OCI-LY1 (cell line): ENCODE measurements around the gene VSIG4.

Experiments
- H2AFZ ChIP-seq: fragments of 200-600 bp; sonication (generic), shearing (Covaris generic); 2 replicates; pipeline ENCODE4 v1.6.0; 2014; ENCODE audit warnings: antibody characterized with exemption, mild to moderate bottlenecking, low read length
- H3F3A ChIP-seq: fragments of 200-600 bp; sonication (generic), shearing (Covaris generic); 2 replicates; pipeline ENCODE4 v1.6.0; 2014; ENCODE audit warnings: mild to moderate bottlenecking, antibody characterized with exemption, low read length, moderate library complexity; ENCODE audit not compliant: insufficient read depth
- H3K27ac ChIP-seq: fragments of 200-600 bp; sonication (generic); 2 replicates; pipeline ENCODE4 v1.5.1; 2014; ENCODE audit warnings: low read length, mixed run types, mild to moderate bottlenecking, low read depth; ENCODE audit not compliant: poor library complexity, severe bottlenecking
- H3K27me3 ChIP-seq: fragments of 200-600 bp; sonication (generic); 2 replicates; pipeline ENCODE4 v1.6.0; 2014; ENCODE audit warnings: antibody characterized with exemption, mild to moderate bottlenecking, low read length, moderate library complexity; ENCODE audit not compliant: insufficient read depth
- H3K36me3 ChIP-seq: fragments of 200-600 bp; sonication (generic); 2 replicates; pipeline ENCODE4 v1.6.1; 2014; ENCODE audit warnings: mild to moderate bottlenecking, antibody characterized with exemption, low read length, moderate library complexity, mixed read lengths; ENCODE audit not compliant: insufficient read depth
- H3K4me1 ChIP-seq: fragments of 200-600 bp; sonication (generic); 2 replicates; pipeline ENCODE4 v1.5.1; 2014; ENCODE audit warnings: mild to moderate bottlenecking, low read length, moderate library complexity; ENCODE audit not compliant: insufficient read depth, severe bottlenecking
- H3K4me2 ChIP-seq: fragments of 200-600 bp; sonication (generic), shearing (Covaris generic); 2 replicates; pipeline ENCODE4 v1.6.1; 2014; ENCODE audit warnings: low read length
- H3K4me3 ChIP-seq: fragments of 200-600 bp; sonication (generic); 2 replicates; pipeline ENCODE4 v1.5.1; 2014; ENCODE audit warnings: low read length, low read depth, mild to moderate bottlenecking, mixed read lengths; ENCODE audit not compliant: poor library complexity, severe bottlenecking
- H3K79me2 ChIP-seq: fragments of 200-600 bp; shearing (Covaris generic); 2 replicates; pipeline ENCODE4 v1.6.1; 2016; ENCODE audit warnings: mixed run types, low read length, mixed read lengths; ENCODE audit not compliant: insufficient read depth
- H3K9ac ChIP-seq: fragments of 200-600 bp; sonication (generic), shearing (Covaris generic); 2 replicates; pipeline ENCODE4 v1.6.1; 2014; ENCODE audit warnings: mild to moderate bottlenecking, low read length, mixed read lengths
- H3K9me2 ChIP-seq: fragments of 200-600 bp; sonication (generic), shearing (Covaris generic); 2 replicates; pipeline ENCODE4 v1.6.1; 2014; ENCODE audit warnings: low read depth, mild to moderate bottlenecking, low read length, mixed read lengths
- H3K9me3 ChIP-seq: fragments of 200-600 bp; shearing (Covaris generic); 2 replicates; pipeline ENCODE4 v1.6.1; 2014; ENCODE audit warnings: low read length, mixed read lengths
- H4K20me1 ChIP-seq: fragments of 200-600 bp; sonication (generic), shearing (Covaris generic); 2 replicates; pipeline ENCODE4 v1.6.0; 2016; ENCODE audit warnings: mild to moderate bottlenecking, low read length; ENCODE audit not compliant: insufficient read depth
- EZH2 ChIP-seq: fragments of 200-600 bp; sonication (generic), shearing (Covaris generic); IDR thresholded peaks from 2 replicates; pipeline ENCODE4 v1.8.0; 2017; ENCODE audit warnings: borderline replicate concordance, mixed run types, mild to moderate bottlenecking, antibody characterized with exemption, low read length, moderate library complexity, mixed read lengths
- TF ChIP-seq, protein P1 (sequence below): fragments of 200-600 bp; sonication (generic), shearing (Covaris generic); IDR thresholded peaks from 2 replicates; pipeline ENCODE4 v1.5.1; 2017; ENCODE audit warnings: mild to moderate bottlenecking, antibody characterized with exemption, low read length, moderate library complexity, mixed read lengths

Gene VSIG4

DNA sequence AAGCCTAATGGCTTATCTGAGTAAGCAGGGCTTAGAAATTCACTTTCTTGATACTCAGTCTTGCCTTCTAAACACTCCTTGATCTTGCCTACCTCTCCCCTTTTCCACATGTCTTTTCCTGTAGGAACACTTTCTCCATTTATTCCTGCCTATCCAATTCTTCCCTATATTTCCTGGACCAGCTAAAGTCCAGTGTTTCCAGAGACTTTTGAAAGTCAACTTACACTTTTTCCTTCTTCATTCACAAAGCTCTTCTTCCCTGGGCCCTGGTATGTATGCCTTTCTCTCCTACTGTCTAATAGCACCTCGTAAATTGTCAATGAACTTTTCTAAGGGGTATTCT lies 20.6 kb downstream of the VSIG4 start:
- H3K9me3 ChIP-seq = no peaks in the 10 kb centered on the region
- H3K9ac ChIP-seq = no peak overlapping the region
- H3K9me2 ChIP-seq = no peaks in the 10 kb centered on the region
- H3K27ac ChIP-seq = no peak overlapping the region
- TF ChIP-seq, protein P1, sequence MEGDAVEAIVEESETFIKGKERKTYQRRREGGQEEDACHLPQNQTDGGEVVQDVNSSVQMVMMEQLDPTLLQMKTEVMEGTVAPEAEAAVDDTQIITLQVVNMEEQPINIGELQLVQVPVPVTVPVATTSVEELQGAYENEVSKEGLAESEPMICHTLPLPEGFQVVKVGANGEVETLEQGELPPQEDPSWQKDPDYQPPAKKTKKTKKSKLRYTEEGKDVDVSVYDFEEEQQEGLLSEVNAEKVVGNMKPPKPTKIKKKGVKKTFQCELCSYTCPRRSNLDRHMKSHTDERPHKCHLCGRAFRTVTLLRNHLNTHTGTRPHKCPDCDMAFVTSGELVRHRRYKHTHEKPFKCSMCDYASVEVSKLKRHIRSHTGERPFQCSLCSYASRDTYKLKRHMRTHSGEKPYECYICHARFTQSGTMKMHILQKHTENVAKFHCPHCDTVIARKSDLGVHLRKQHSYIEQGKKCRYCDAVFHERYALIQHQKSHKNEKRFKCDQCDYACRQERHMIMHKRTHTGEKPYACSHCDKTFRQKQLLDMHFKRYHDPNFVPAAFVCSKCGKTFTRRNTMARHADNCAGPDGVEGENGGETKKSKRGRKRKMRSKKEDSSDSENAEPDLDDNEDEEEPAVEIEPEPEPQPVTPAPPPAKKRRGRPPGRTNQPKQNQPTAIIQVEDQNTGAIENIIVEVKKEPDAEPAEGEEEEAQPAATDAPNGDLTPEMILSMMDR = no peak
- no peak overlapping the region for H3K4me3 ChIP-seq
- no peak overlapping the region for H2AFZ ChIP-seq
- H3F3A ChIP-seq = no peaks in the 10 kb centered on the region
- H3K79me2 ChIP-seq = no peaks in the 10 kb centered on the region
- no peaks in the 10 kb centered on the region for H4K20me1 ChIP-seq
- peaks cover 54% of the 10 kb centered on the region for H3K4me1 ChIP-seq
- no peaks in the 10 kb centered on the region for H3K36me3 ChIP-seq
- H3K27me3 ChIP-seq = no peaks in the 10 kb centered on the region
- H3K4me2 ChIP-seq = no peak overlapping the region

DNA sequence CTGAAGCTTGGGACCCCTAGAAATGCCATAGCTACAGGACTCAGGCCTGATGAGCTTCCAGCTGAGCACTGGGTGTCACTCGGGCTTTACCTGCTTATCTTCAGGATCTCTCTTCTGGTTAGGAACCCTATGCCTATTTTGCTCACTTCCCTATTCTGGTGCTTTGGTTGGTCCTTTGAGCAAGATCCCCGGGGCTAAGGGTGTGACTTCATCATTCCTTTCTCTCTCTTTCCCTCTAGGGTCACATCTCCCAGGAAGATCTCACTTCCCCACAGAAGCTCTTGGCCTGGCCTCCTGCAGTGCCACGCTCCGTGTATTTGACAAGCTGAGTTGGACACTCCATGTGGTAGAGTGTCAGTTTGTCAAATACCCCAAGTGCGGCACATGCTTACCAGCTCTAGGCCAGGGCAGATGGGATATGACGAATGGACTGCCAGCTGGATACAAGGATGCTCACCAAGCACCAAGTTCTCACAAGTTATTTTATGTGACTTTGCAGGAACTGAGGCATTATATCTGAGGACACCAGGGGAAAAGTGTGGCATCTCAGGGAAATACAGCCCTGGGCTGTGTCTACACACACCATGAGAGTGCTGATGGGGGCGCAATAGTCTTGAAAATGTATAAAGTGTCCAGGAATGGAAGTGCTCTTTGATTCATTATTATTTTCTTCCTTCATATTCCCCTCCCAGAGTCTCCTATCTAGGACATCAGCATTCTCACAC lies 21.1 kb downstream of the VSIG4 start:
- no peak overlapping the region for H2AFZ ChIP-seq
- H3K4me1 ChIP-seq = peaks cover 57% of the 10 kb centered on the region
- H3K4me2 ChIP-seq = no peak overlapping the region
- TF ChIP-seq, protein P1 = no peak; the same call in 1 of the 2 replicates
- TF ChIP-seq EZH2 = no peak
- no peaks in the 10 kb centered on the region for H3K27me3 ChIP-seq
- no peaks in the 10 kb centered on the region for H3K9me3 ChIP-seq
- H3K36me3 ChIP-seq = no peaks in the 10 kb centered on the region
- no peaks in the 10 kb centered on the region for H3F3A ChIP-seq
- no peak overlapping the region for H3K4me3 ChIP-seq
- no peaks in the 10 kb centered on the region for H4K20me1 ChIP-seq
- H3K9me2 ChIP-seq = no peaks in the 10 kb centered on the region
- no peaks in the 10 kb centered on the region for H3K79me2 ChIP-seq
- H3K9ac ChIP-seq = no peak overlapping the region
- no peak overlapping the region for H3K27ac ChIP-seq

DNA sequence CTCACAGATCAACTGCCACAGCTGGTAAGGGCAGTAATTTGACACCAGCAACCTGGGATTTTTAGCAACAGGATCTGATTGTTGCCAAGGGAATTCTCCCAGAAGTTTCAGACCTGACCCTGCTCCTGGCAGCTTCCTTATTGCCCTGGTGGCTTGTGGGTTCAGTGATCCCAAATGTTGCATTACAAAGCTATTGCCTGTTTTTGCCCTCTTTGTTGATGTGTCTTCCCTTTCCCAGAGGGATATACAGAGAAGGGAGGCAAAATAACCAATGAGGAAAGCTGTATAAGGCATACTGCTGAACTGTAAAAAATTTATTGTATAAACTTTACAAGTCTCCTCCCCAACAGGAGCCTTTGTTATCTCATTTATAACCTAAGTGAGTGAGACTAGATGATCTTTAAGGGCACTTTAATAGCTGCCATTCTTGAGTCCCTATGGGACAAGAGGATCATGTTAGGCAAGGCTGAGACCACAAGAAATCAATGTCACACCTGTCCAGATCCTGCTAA lies 22.2 kb downstream of the VSIG4 start:
- H3K36me3 ChIP-seq = no peaks in the 10 kb centered on the region
- no peaks in the 10 kb centered on the region for H3K9me3 ChIP-seq
- no peak overlapping the region for H3K9ac ChIP-seq
- peak overlapping the region; percentile 11; the same call in 1 of the 2 replicates for H3K4me2 ChIP-seq
- no peaks in the 10 kb centered on the region for H3K9me2 ChIP-seq
- H3K27ac ChIP-seq = no peak overlapping the region
- H3K27me3 ChIP-seq = no peaks in the 10 kb centered on the region
- H2AFZ ChIP-seq = no peak overlapping the region
- peaks cover 63% of the 10 kb centered on the region for H3K4me1 ChIP-seq
- no peak overlapping the region for H3K4me3 ChIP-seq
- TF ChIP-seq, protein P1 = no peak
- TF ChIP-seq EZH2 = no peak
- no peaks in the 10 kb centered on the region for H3K79me2 ChIP-seq
- no peaks in the 10 kb centered on the region for H3F3A ChIP-seq
- no peaks in the 10 kb centered on the region for H4K20me1 ChIP-seq
